ENCODE results near the gene GPR180. TPM values are rescaled to one million over a fixed set of nuclear protein-coding genes. Genes with fewer than 3 reads are reported as not detected.

The GPR180 gene
- total and polyA plus RNA-seq, 4 donors, result 6.4 to 19.4 (median 8.1) TPM

- DNase-seq (ENCODE audit: low read depth in 4 of 6, low spot score in 6 of 6), result peak in 1 of 6 donors; percentile 22
- no peak overlapping the region for H3K27ac ChIP-seq (ENCODE audit: low read depth, low read length)
- H3K9me3 ChIP-seq (ENCODE audit: control insufficient read depth, insufficient read depth, low read length), result no peaks in the 10 kb centered on the region
- H3K4me3 ChIP-seq (ENCODE audit: low read depth, low read length), result no peak overlapping the region
- H3K4me1 ChIP-seq (ENCODE audit: control insufficient read depth, insufficient read depth, low read length), result no peaks in the 10 kb centered on the region
- no peaks in the 10 kb centered on the region for H3K27me3 ChIP-seq (ENCODE audit: control insufficient read depth, insufficient read depth, low read length)
- no CpG with 5 or more reads among the region's 2 CpGs for WGBS (ENCODE audit: insufficient coverage)
- H3K36me3 ChIP-seq (ENCODE audit: control insufficient read depth, insufficient read depth, low read length), result peaks cover 7% of the 10 kb centered on the region
Measured at GRCh38 chr13:94609196-94609595, 7.5 kb downstream of the GPR180 start.

DNA sequence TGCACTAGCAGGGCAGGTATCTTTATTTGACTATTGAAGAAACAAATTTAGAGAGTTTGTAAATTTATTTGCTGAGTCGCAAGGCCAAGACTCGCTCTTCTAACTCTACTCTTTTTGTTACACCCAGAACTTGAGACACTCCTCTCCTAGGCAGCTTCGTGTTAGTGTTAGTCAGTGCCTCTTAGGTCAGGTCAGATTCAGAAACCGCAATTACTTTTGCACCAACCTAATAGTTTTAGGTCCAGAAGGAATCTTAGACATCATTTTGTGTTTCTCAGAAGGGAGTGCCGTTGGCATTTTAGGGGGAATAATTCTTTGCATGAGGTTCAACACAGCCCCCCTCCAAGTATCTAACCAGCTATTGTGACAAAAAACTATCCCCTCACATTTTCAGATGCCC is 8.8 kb downstream of the GPR180 start:
- DNase-seq (ENCODE audit: low read depth in 4 of 6, low spot score in 6 of 6), result no peak
- H3K4me1 ChIP-seq (ENCODE audit: control insufficient read depth, insufficient read depth, low read length), result no peaks in the 10 kb centered on the region
- H3K9me3 ChIP-seq (ENCODE audit: control insufficient read depth, insufficient read depth, low read length), result no peaks in the 10 kb centered on the region
- H3K27ac ChIP-seq (ENCODE audit: low read depth, low read length), result no peak overlapping the region
- no peaks in the 10 kb centered on the region for H3K27me3 ChIP-seq (ENCODE audit: control insufficient read depth, insufficient read depth, low read length)
- peaks cover 7% of the 10 kb centered on the region for H3K36me3 ChIP-seq (ENCODE audit: control insufficient read depth, insufficient read depth, low read length)
- no peak overlapping the region for H3K4me3 ChIP-seq (ENCODE audit: low read depth, low read length)
- WGBS (ENCODE audit: insufficient coverage), result 100% methylated on average over 1 of the region's 5 CpGs

DNA sequence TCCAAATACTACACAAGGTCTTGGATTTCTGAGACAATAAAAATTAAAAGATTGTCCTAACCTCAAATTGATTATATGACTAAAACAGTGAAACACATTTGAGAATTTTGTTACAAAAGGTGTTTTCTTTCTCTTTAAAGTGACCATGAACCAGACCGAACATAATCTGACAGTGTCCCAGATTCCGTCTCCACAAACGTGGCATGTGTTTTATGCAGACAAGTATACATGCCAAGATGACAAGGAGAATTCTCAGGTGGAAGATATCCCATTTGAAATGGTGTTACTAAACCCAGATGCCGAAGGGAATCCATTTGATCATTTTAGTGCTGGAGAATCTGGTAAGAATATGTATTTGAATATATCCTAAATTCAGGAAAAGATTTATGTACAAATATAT is 10.4 kb downstream of the GPR180 start:
- Histone ChIP-seq H3K9me3 (ENCODE audit: control insufficient read depth, insufficient read depth, low read length) (no peaks in the 10 kb centered on the region), H3K4me1 (ENCODE audit: control insufficient read depth, insufficient read depth, low read length) (no peaks in the 10 kb centered on the region), H3K36me3 (ENCODE audit: control insufficient read depth, insufficient read depth, low read length) (peaks cover 3% of the 10 kb centered on the region), H3K27me3 (ENCODE audit: control insufficient read depth, insufficient read depth, low read length) (no peaks in the 10 kb centered on the region), H3K4me3 (ENCODE audit: low read depth, low read length) (no peak overlapping the region), H3K27ac (ENCODE audit: low read depth, low read length) (no peak overlapping the region)
- DNase-seq (ENCODE audit: low read depth in 4 of 6, low spot score in 6 of 6), result no peak
- WGBS (ENCODE audit: insufficient coverage), result 80% methylated on average over 3 of the region's 4 CpGs

GRCh38 chr13:94613051-94613450 is 11.4 kb downstream of the GPR180 start:
- Histone ChIP-seq H3K9me3 (ENCODE audit: control insufficient read depth, insufficient read depth, low read length) (no peaks in the 10 kb centered on the region), H3K27me3 (ENCODE audit: control insufficient read depth, insufficient read depth, low read length) (no peaks in the 10 kb centered on the region), H3K36me3 (ENCODE audit: control insufficient read depth, insufficient read depth, low read length) (peaks cover 3% of the 10 kb centered on the region), H3K4me3 (ENCODE audit: low read depth, low read length) (no peak overlapping the region), H3K4me1 (ENCODE audit: control insufficient read depth, insufficient read depth, low read length) (no peaks in the 10 kb centered on the region), H3K27ac (ENCODE audit: low read depth, low read length) (no peak overlapping the region)
- DNase-seq (ENCODE audit: low read depth in 4 of 6, low spot score in 6 of 6), result no peak

- WGBS (ENCODE audit: insufficient coverage), result no CpG with 5 or more reads among the region's 4 CpGs
- Histone ChIP-seq H3K4me3 (ENCODE audit: low read depth, low read length) (no peak overlapping the region), H3K27me3 (ENCODE audit: control insufficient read depth, insufficient read depth, low read length) (no peaks in the 10 kb centered on the region), H3K4me1 (ENCODE audit: control insufficient read depth, insufficient read depth, low read length) (no peaks in the 10 kb centered on the region), H3K27ac (ENCODE audit: low read depth, low read length) (no peak overlapping the region), H3K36me3 (ENCODE audit: control insufficient read depth, insufficient read depth, low read length) (peaks cover 3% of the 10 kb centered on the region), H3K9me3 (ENCODE audit: control insufficient read depth, insufficient read depth, low read length) (no peaks in the 10 kb centered on the region)
- DNase-seq (ENCODE audit: low read depth in 4 of 6, low spot score in 6 of 6), result peak in 4 of 6 donors; percentile 46 to 86 (median 62)
Measured at GRCh38 chr13:94617389-94618000, 15.8 kb downstream of the GPR180 start.

GRCh38 chr13:94620286-94620896 is 18.7 kb downstream of the GPR180 start:
- H3K4me1 ChIP-seq (ENCODE audit: control insufficient read depth, insufficient read depth, low read length), result no peaks in the 10 kb centered on the region
- H3K4me3 ChIP-seq (ENCODE audit: low read depth, low read length), result no peak overlapping the region
- H3K27me3 ChIP-seq (ENCODE audit: control insufficient read depth, insufficient read depth, low read length), result no peaks in the 10 kb centered on the region
- H3K36me3 ChIP-seq (ENCODE audit: control insufficient read depth, insufficient read depth, low read length), result peaks cover 13% of the 10 kb centered on the region
- no peak overlapping the region for H3K27ac ChIP-seq (ENCODE audit: low read depth, low read length)
- no CpG with 5 or more reads among the region's 2 CpGs for WGBS (ENCODE audit: insufficient coverage)
- DNase-seq (ENCODE audit: low read depth in 4 of 6, low spot score in 6 of 6), result peak in 3 of 6 donors; percentile 44 to 88 (median 63)
- no peaks in the 10 kb centered on the region for H3K9me3 ChIP-seq (ENCODE audit: control insufficient read depth, insufficient read depth, low read length)

- H3K4me1 ChIP-seq (ENCODE audit: control insufficient read depth, insufficient read depth, low read length), result no peaks in the 10 kb centered on the region
- peaks cover 13% of the 10 kb centered on the region for H3K36me3 ChIP-seq (ENCODE audit: control insufficient read depth, insufficient read depth, low read length)
- H3K27me3 ChIP-seq (ENCODE audit: control insufficient read depth, insufficient read depth, low read length), result no peaks in the 10 kb centered on the region
- H3K9me3 ChIP-seq (ENCODE audit: control insufficient read depth, insufficient read depth, low read length), result no peaks in the 10 kb centered on the region
- no peak overlapping the region for H3K4me3 ChIP-seq (ENCODE audit: low read depth, low read length)
- no peak for DNase-seq (ENCODE audit: low read depth in 4 of 6, low spot score in 6 of 6)
- WGBS (ENCODE audit: insufficient coverage), result no CpG with 5 or more reads among the region's 2 CpGs
- no peak overlapping the region for H3K27ac ChIP-seq (ENCODE audit: low read depth, low read length)
Measured at GRCh38 chr13:94622344-94622743, 20.7 kb downstream of the GPR180 start.

DNA sequence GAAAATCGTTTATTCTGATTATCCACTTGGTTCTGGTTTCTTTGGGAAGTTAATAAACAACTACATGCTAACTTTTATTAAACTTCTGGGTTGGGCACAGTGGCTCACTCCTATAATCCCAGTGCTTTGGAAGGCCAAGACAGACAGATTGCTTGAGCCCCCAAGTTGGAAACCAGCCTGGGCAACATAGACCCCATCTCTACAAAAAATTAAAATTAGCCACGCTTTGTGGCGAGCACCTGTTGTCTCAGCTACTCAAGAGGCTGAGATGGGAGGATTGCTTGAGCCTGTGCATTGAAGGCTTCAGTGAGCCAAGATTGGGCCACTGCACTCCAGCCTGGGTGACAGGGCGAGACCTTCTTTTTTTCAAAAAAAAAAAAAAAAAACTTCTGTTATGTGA is 21.7 kb downstream of the GPR180 start:
- WGBS (ENCODE audit: insufficient coverage), result 100% methylated on average over 1 of the region's 4 CpGs
- Histone ChIP-seq H3K27me3 (ENCODE audit: control insufficient read depth, insufficient read depth, low read length) (no peaks in the 10 kb centered on the region), H3K9me3 (ENCODE audit: control insufficient read depth, insufficient read depth, low read length) (no peaks in the 10 kb centered on the region), H3K36me3 (ENCODE audit: control insufficient read depth, insufficient read depth, low read length) (peaks cover 13% of the 10 kb centered on the region), H3K4me3 (ENCODE audit: low read depth, low read length) (no peak overlapping the region), H3K4me1 (ENCODE audit: control insufficient read depth, insufficient read depth, low read length) (no peaks in the 10 kb centered on the region), H3K27ac (ENCODE audit: low read depth, low read length) (no peak overlapping the region)
- no peak for DNase-seq (ENCODE audit: low read depth in 4 of 6, low spot score in 6 of 6)

GRCh38 chr13:94630858-94631257 is 29.2 kb downstream of the GPR180 start:
- no peak for DNase-seq (ENCODE audit: low read depth in 4 of 6, low spot score in 6 of 6)
- no peaks in the 10 kb centered on the region for H3K36me3 ChIP-seq (ENCODE audit: control insufficient read depth, insufficient read depth, low read length)
- H3K4me3 ChIP-seq (ENCODE audit: low read depth, low read length), result no peak overlapping the region
- no peak overlapping the region for H3K27ac ChIP-seq (ENCODE audit: low read depth, low read length)
- H3K9me3 ChIP-seq (ENCODE audit: control insufficient read depth, insufficient read depth, low read length), result no peaks in the 10 kb centered on the region
- H3K4me1 ChIP-seq (ENCODE audit: control insufficient read depth, insufficient read depth, low read length), result no peaks in the 10 kb centered on the region
- WGBS (ENCODE audit: insufficient coverage), result 86% methylated on average over 1 of the region's 2 CpGs
- H3K27me3 ChIP-seq (ENCODE audit: control insufficient read depth, insufficient read depth, low read length), result no peaks in the 10 kb centered on the region

DNA sequence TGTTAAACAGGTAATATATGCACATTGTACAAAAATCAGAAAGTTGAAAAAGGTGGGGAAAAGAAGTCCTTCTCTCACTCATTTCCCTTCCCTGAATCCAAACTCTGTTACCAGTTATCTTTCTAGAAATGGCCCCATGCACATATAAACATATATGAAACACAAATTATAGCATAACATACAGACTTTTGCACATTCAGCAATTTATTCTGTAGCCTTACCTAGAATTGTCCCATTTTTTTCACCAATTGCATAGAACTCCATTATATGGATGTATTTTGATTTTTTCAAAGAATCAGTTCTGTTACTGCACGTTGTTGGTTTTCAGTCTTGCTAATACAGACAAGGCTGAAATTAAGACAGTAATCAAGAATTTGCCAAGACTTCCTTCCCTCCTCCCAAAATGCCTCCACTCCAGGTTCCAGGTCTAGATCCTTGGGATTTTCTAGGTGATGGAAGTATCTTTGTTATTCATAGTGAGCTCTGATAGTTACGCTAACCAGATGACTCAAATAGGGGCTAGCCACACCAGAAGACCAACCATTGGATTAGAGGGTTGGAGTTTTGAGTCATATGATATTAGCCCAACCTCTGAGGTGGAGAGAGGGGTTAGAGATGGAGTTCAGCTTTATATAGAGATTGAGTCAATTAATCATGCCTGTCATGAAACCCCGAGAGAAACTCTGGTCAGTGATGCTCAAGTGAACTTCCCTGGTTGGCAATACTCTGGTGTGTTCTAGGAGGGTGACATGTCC is 30.7 kb downstream of the GPR180 start:
- Histone ChIP-seq H3K4me1 (ENCODE audit: control insufficient read depth, insufficient read depth, low read length) (no peaks in the 10 kb centered on the region), H3K36me3 (ENCODE audit: control insufficient read depth, insufficient read depth, low read length) (no peaks in the 10 kb centered on the region), H3K27ac (ENCODE audit: low read depth, low read length) (no peak overlapping the region), H3K9me3 (ENCODE audit: control insufficient read depth, insufficient read depth, low read length) (no peaks in the 10 kb centered on the region), H3K4me3 (ENCODE audit: low read depth, low read length) (no peak overlapping the region), H3K27me3 (ENCODE audit: control insufficient read depth, insufficient read depth, low read length) (no peaks in the 10 kb centered on the region)
- 90% methylated on average over 2 of the region's 3 CpGs for WGBS (ENCODE audit: insufficient coverage)
- no peak for DNase-seq (ENCODE audit: low read depth in 4 of 6, low spot score in 6 of 6)
